SH-SY5Y (cell line): ENCODE data around the gene IL3.

ENCODE experiments used
- GATA2 ChIP-seq: IDR thresholded peaks from 2 replicates; pipeline ENCODE4 v1.6.1; 2011; ENCODE audit warnings: mild to moderate bottlenecking, low read depth, low read length
- GATA3 ChIP-seq: IDR thresholded peaks from 2 replicates; pipeline ENCODE4 v1.6.1; 2011; ENCODE audit warnings: low read depth, mild to moderate bottlenecking, low read length, moderate library complexity

- TF ChIP-seq GATA3 = no peak
- no peak for TF ChIP-seq GATA2
Measured at GRCh38 chr5:132058646-132059042, 1.8 kb upstream of the IL3 start.
